Activated CD4-positive, alpha-beta T cell treated with anti-CD3 and anti-CD28 coated beads for 24 hours (primary cell): Measurements from ENCODE around the gene FAM78A.
"Not testable (repeated sequence)": the region's sequence is repeated elsewhere in the genome, so short reads cannot be mapped to it uniquely, and the experiment has no call there.

ENCODE experiments used
- DNase-seq, 2 donors: peaks; one replicate each; pipeline ENCODE4 v3.0.0-alpha.2; 2020; ENCODE audit warnings: low read depth in 2 of 2

FAM78A gene

DNA sequence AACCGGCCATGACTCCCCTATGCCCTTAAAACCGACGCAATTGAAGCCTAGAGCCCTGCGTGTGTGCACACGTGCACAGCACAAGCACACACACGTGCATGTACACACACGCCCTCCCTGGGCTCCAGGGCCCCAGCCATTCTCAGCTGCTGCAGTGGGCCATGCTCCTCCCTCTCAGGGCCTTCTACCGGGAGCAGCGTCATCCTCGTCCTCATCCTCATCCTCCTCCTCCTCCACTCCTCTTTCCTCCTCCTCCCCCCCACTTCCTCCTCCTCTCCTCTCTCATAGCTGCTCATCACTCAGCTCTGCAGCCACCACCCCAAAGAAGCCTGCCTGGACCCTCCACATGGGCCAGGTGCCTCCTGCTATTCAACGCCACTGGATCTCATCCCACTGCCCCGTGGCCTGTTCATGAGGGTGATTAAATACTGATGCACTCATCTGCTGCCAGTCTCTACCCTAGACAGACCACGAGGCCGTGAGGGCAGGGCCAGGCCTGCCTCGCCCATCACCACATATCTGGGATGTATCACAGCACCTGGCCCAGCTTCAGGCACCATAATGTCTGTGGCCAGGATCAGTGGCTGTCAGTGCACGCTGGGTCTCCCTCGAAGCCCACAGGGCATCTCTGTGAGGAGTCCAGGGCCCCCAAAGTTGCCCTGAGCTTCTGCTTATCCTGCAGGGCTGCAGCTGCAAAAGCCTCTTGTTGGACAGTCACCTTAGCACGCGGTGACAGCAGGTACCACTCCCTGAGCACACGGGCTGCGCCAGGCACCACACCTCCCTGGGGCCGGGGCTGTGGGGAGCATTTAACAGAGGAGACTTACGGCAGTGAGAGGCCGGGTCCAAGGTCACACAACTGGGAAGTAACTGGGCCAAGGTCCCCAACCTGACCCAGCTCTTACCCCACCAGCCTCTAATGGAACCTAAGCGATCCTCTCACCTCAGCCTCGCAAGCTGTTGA, 9.8 kb downstream of the FAM78A start:
- no peak for DNase-seq

DNA sequence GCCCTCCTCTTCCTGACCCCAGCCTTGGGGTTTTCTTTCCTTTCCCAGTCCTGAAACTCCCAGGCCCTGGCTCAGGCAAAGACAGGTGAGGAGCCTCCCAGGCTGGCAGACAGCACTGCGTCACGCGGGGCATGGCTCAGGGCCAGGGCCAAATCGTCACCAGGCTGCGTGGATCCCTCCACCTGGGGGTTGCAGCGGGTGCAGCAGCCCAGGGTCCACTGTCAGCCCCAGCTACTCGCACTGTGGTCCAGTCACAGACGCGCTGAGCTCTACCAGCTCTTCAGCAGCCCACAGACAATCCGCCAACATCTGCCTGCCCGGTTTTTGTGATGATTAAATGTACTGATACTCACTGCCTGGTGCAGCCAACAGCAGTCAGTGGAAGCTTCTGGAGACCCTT, 12.1 kb downstream of the FAM78A start:
- no peak for DNase-seq

GRCh38 chr9:131263701-131264100, 12.6 kb downstream of the FAM78A start:
- DNase-seq = no peak

GRCh38 chr9:131263033-131263343, 13.3 kb downstream of the FAM78A start:
- not testable (repeated sequence) for DNase-seq

DNA sequence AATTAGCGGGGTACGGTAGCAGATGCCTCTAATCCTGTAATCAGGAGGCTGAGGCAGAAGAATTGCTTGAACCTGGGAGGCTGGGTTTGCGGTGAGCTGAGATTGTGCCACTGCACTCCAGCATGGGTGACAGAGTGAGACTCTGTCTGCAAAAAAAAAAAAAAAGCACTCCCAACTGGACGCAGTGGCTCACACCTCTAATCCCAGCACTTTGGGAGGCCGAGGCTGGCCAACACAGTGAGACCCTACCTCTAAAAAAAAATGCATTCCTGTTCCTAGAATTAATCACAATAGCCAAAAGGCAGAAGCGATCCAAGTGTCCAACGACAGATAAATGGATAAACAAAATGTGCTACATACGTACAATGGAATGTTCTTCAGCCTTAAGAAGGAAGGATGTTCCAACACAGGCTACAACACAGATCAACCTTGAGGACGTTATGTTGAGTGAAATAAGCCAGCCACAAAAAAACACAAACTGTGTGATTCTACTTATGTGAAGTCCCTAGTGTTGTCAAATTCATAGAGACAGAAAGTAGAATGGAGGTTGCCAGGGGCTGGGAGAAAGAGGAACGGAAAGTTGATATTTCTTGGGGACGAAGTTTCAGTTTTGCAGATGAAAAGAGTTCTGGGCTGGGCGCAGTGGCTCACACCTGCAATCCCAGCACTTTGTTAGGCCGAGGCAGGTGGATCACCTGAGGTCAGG, 13.8 kb downstream of the FAM78A start:
- DNase-seq = no peak

- no peak for DNase-seq
Measured at GRCh38 chr9:131260751-131261452, 15.4 kb downstream of the FAM78A start.

DNA sequence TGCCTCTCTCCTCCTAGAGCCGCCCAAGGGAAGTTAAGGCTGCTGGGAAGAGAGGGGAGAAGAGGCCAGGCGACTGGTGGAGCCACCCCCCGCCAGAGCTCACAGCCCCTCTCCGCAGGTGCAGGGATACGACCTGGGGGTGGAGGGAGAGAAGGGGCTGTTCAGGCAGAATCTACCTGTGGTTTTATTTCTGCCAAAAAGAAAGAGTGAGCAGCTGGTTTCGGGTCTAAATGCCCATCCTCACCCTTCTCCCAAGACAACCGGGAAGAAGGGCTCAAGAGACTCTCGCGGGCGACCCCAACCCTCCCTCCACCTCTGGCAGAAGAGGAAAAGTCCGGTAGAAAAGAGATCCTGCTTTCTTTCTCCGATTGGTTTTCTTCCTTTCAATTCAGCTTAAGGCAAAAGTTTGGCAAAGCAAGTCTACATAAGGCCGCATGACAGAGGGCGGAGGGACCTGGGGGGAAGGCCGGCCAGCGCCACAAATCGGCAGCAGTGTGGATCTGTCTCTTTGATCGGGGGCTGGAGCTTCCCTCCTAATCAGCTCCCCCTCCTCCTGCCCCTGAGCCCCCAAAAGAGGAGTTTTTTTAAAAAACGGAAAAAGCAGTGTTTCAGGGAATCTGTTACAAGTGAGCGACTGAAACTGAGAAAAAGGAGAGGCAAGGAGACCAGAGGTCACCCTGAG, 16.3 kb downstream of the FAM78A start:
- no peak for DNase-seq

- no peak for DNase-seq
Measured at GRCh38 chr9:131259432-131259898, 16.8 kb downstream of the FAM78A start.

DNA sequence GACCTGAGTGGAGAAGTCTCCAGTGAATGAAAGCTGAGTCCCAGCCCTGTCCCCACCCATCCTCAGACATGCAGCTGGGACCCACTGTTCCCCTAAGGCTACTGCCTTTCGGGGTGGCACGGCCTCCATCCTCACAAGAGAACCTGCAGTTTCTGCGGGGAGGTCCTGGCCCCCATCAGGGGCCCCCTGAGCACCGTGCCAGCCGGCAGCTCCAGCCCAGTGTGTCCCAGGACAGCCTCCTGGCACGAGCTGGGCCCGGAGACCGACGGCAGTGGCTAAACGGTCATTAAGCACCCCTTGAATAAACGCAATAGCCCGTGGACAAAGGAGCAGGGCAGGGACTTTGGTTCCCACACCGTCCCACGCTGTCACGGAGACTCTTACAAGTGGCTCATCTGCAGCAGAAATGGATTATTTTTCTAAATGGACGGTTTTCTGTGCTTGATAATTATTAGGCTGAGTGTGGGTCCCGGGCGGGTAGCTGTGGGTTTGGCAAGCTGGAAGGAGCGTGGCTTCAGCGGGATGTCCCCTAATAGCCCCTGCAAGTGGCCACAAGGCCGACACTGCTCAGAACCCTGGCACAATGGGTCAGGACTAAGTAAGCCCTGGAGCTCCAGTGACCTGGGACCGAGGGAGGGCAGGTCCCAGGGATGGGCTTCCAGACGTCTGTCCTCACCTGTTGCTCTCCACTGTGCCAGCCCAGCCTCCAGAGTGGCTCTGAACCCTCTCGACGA, 17.4 kb downstream of the FAM78A start:
- DNase-seq = no peak

- no peak for DNase-seq
Measured at GRCh38 chr9:131258186-131258585, 18.1 kb downstream of the FAM78A start.

DNA sequence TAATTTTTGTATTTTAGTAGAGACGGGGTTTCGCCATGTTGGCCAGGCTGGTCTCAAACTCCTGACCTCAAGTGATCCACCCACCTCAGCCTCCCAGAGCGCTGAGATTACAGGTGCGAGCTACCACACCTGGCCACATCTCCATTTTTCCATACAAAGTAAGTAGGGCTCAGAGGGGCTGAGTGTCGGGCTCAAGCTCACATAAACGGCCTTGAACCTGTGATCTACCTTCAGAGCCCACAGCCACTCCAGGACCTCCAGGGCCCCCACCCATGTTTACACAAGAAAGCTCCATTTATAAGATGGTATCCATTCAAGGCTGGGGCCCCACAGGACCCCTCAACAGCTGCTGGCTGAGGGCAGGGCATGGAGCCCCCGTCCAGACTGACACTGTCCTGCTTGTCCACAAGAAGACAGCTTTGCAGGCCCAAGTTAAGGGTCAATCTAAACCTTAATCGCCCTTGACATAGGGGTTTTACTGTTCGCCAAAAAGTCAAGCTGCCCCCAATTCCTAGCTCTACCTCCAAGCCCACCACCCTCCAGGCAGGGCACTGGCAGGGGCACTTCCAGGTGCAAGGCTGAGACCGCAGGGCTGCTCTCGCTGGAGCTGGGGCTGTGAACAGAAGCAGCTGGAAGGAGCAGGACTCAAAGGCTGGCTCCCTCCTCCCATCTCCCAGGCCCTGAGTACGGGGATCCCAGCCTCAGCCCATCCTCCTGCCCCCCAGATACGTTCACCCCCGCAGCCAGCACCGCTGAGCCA, 18.9 kb downstream of the FAM78A start:
- DNase-seq = no peak

- no peak for DNase-seq
Measured at GRCh38 chr9:131255676-131256197, 20.6 kb downstream of the FAM78A start.

DNA sequence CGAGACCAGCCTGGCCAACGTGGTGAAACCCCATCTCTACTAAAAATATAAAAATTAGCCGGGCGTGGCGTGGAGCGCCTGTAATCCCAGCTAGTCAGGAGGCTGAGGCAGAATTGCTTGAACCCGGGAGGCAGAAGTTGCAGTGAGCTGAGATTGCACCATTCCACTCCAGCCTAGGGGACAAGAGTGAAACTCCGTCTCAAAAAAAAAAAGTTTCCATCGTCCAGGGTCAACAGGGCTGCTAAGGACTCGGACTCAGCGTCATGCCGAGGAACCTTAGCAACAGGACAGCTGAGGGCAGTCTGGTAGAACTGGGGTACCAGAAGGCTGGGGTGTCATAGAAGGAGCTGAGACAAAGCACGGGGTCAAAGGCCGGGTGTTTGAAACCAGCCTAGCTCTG, 21.7 kb downstream of the FAM78A start:
- DNase-seq = no peak

- no peak for DNase-seq
Measured at GRCh38 chr9:131253891-131254491, 22.3 kb downstream of the FAM78A start.

DNA sequence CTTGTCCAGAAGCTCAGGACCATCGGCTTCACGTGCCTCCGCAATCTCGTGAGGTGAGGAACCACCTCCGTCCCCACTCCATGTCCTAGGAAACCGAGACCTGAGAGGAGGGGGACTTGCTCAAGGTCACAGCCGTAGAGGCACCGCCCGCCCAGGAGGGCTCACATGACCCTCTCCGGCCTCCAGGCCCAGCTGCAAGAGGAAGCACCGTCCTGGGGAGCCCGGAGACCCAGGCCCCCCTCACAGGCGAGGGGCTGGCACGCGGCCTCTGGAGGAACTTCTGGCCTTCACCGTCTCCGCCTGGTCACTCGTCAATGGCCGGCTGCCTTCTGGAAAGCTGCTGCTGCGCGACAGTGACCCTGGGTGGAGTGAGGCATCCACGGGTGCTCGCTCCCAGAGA, 24.2 kb downstream of the FAM78A start:
- no peak for DNase-seq

DNA sequence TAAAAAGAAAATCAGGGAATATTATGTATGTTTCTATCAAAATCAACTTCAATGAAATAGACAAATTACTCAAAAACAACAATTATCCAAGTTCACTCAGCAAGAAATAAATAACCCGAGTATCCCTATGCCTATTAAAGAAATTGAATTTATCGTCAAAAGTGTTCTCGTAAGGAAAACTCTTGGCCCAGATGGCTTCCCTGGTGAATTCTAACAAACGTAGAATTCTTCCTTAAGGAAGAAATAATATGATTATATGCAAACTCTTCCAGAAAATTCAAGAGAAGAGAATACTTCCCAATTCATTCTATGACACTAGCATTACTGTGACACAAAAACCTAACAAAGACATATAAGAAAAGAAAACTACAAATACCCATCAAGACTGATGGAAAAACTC, 29.7 kb downstream of the FAM78A start:
- DNase-seq = no peak

DNA sequence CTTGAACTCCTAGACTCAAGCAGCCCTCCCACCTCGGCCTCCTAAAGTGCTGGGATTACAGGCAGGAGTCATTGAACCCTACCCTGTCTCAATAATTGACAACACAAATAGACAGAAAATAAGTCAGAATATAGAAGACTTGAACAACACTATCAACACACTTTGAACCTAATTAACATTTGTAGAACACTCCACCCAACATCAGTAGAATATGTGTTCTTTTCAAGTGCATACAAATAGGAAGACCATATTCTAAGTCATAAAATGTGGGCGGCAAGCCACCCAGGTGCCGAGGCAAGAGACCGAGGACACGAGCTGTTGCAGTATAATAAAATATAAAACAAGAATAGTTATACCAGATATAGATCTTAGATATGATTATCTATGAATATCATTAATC, 32.0 kb downstream of the FAM78A start:
- DNase-seq = not testable (repeated sequence)

DNA sequence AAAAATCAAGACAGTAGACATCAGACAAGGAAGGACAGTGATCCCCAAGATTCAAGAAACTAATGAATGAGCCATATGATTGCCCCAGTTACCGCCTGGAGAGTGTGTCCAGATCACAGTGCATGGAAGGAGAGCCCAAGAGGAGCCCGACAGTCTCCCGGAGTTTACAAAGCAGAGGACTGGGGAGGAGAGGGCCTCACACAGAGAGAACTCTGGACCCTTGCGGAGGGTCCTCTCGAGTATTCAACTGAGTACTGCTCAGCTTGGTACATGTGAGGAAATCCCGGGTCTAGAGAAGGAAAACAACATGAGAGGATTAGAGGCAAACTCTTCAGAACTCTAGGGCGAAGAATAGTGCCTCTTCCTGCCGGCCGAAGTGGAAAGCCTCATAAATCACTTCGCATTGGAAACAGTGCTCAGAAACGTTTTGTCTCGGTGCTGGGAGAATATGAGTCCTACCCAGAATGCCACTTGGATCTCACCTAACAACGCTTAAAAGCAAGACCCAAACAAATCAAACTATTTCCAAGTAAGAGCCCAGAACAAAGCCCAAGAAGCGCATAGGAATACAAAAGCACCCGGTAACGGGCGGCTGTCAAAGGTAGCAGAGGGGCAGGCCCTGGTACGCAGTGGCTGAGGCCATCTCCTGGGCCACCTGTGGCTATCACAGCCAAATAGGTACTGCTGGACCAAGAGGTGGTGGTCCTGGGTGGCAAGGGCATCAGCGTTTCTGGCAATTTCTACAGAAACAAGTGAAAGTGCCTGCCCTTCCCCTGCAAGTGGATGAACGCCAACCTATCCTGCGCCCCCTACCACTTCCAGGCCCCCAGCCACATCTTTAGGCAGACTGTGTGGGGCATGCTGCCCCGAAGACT, 36.0 kb downstream of the FAM78A start:
- DNase-seq = no peak
